GM18907 (cell line): ENCODE measurements around the gene PTPRD.
"Not testable (repeated sequence)": the region's sequence is repeated elsewhere in the genome, so short reads cannot be mapped to it uniquely, and the experiment has no call there.

Source experiments
- ATAC-seq: cut with Tn5 transposase; IDR thresholded peaks from one replicate; pipeline ENCODE4 v1.9.1; 2021; ENCODE audit warnings: mild to moderate bottlenecking, moderate library complexity; ENCODE audit not compliant: unreplicated experiment

Gene PTPRD

GRCh38 chr9:8958358-8958757 lies 1654.4 kb downstream of the PTPRD start:
- ATAC-seq: no peak

GRCh38 chr9:8955315-8955714 lies 1657.5 kb downstream of the PTPRD start:
- ATAC-seq: no peak

DNA sequence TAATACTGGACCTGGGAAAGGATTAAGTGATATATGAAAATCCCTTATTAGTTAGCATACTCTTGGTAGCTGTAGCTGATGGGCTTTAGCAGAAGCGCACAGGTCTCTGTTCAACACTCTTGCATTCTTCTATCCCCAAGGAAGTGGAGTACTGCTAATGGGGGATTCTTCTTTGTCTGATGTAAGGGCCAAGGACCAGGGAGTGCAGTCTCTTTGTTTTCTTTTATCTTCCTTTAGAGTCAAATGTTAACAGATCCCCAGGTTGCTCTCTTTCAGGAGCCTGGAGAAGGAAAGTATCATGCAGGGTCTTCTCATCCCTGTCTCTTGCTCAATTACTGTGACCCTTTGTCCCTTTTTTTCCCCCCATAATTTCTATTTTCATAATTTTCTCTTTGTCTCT lies 1666.3 kb downstream of the PTPRD start:
- ATAC-seq: no peak

GRCh38 chr9:8943392-8943791 lies 1669.4 kb downstream of the PTPRD start:
- ATAC-seq: no peak

- ATAC-seq: no peak
Observed at GRCh38 chr9:8940650-8941049, 1672.2 kb downstream of the PTPRD start.

GRCh38 chr9:8926461-8926860 lies 1686.3 kb downstream of the PTPRD start:
- ATAC-seq: no peak

GRCh38 chr9:8924562-8924961 lies 1688.2 kb downstream of the PTPRD start:
- no peak for ATAC-seq

- ATAC-seq: not testable (repeated sequence)
Observed at GRCh38 chr9:8920478-8921183, 1692.2 kb downstream of the PTPRD start.

DNA sequence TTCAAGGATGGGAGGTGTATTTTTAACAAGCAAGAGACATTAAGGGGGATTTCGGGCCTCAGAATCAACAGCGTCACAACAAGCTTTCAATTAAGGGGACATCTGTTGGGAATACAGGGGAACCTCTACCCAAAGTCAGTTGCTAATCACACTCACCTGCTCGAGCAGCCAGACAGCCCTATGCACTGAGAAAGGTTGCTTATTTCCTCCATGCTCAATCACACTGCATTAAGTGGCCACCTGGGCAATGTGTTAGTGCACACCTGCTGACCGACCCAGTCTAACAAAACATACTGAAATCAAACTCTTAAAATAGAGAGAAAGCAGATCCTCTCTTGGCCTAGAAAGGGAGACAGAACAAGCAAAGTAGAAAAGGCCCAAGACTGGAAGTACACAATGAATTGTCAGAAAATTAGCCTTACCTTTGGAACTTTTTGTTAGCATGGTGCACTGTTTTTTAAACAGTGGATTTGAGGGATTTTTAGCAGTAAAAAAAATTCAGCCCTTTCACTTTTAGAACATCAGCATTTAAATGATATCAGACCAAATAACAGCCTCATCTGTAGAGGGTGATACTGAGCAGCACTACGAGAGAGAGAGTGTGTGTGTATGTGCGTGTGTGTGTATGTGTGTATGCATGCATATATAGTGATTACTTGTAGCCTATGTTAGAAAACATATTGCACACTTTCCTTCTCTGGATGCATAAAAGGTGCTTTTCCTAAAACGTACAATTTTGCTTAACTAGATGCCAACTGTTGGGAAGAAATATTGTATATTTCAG lies 1694.7 kb downstream of the PTPRD start:
- no peak for ATAC-seq

GRCh38 chr9:8916771-8917170 lies 1696.0 kb downstream of the PTPRD start:
- ATAC-seq: no peak

DNA sequence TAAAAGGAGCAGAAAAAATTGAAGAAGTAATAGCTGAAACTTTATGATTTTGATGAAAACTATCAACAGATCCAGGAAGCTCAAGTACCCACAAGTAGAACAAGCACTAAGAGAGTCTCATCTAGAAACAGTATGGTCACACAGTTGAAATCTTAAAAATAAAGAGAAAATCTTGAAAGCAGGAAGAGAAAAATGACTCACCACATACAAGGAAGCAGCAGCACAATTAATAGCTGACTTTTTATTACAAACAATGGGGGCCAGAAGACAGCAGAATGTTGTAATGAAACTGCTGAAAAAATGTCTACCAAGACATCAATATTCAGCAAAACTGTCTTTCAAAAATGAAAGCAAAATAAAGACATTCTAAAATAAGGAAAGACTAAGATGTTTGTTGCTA lies 1704.9 kb downstream of the PTPRD start:
- peak; percentile 68 for ATAC-seq

- no peak for ATAC-seq
Observed at GRCh38 chr9:8905731-8906130, 1707.1 kb downstream of the PTPRD start.

GRCh38 chr9:8904771-8905515 lies 1707.9 kb downstream of the PTPRD start:
- ATAC-seq: no peak

- no peak for ATAC-seq
Observed at GRCh38 chr9:8903077-8903476, 1709.7 kb downstream of the PTPRD start.

DNA sequence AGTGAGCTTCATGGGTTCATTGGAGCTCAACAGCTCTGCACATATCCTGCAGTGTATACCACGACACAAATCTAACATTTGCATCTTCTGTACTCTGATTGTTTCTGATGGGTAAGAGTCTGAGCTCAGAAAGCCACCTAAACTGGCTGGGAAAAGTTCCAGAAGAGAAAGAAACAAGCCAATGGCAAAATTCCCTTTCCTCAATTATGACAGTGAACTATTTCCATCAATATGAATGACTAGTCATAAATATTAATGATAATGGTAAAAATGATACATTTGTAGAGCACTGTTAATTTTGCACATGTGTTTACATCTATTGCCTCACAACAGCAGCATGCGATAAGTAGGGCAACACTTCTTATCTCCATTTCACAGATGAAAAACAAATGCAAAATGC lies 1711.7 kb downstream of the PTPRD start:
- no peak for ATAC-seq

- ATAC-seq: no peak
Observed at GRCh38 chr9:8899511-8899910, 1713.3 kb downstream of the PTPRD start.

DNA sequence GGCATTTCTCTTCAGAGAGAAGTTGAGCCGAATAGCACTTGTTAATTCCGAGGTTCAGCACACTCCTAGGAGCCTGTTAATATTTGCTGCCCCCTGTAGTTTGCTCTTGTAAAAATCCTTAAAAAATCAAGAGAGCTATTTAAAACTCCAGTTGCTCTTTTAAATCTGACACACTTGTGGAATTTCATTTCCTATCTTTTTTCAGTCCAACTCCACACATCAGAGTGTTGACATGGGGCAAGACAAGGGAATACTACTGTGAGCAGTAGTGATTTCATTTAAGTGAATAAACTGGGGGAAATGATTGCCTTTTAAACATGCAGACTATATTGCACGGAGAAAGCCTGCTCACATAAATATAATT lies 1717.0 kb downstream of the PTPRD start:
- no peak for ATAC-seq

DNA sequence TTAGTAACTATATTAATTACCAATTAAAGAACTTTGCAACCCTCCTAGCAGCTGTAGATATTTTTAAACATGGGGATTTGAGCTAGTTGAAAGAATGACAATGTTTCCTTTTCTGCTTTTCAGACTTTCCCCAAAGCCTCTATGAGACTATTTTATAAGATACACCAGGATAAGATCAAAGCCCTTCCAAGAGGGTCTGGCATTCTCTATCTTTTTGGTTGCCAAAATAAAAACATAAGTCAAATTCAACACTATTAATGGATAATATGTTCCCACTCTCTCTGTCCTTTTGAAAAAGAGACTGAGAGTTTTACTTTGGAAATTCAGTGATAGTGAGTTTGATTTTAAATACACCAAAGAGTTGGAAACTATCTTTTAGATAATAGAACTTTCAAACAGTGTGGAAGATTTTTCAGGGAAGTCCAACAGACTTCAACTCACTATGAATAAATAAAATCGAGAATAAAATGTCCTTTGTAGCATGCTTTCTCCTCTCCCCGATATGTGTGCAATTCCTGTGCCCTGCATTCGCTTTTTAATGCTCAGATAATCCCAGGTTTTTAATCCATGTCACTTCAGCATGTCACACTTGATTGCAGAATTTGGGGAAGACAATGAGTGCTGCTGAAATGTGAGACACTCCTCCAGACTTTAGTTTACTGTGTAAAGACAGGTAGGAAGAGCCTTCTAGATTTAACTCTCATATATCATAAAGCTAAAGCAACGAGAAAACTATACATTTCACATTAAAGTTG lies 1717.5 kb downstream of the PTPRD start:
- ATAC-seq: no peak

- ATAC-seq: no peak
Observed at GRCh38 chr9:8890695-8891094, 1722.1 kb downstream of the PTPRD start.

DNA sequence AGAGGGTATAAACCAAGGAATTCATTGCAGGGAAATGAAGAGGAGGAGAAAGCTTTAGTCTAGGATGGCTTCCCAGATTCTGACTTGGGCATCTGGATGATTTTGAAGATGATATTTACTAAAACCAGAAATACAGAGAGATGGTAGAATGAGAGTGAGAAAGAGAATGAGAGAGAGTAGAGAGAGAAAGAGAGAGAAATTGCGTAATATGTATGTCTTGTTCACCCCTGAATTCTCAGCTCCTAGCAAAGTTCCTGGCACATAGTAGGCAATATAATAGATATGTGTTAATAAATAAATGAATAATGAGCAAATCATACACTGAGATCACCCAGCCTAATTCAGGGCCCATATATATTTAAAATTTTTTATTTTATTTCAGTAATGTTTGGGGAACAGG lies 1723.7 kb downstream of the PTPRD start:
- no peak for ATAC-seq

DNA sequence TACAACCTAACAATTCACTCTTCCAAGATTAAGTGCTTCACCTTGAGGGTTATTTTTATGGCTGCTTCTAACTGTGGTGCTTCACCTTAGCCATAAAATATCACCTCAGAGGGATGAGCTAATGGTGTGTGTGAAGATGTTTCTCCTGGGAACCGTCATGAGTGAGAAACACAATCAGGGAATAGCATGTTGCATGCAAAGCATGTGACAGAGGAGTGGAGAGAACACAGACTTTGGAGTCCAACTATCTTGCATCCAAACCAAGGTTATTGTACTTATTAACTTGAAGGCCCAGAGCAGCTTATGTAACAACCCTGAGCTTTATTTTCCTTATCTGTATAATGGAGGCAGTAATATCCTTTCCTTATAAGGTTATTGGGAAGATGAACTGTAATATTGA lies 1724.2 kb downstream of the PTPRD start:
- ATAC-seq: no peak
